Left lung (tissue), 10 donors: ENCODE measurements around the gene ZNF865. TPM values are rescaled to one million over a fixed set of nuclear protein-coding genes. Genes with fewer than 3 reads are reported as not detected.

Source experiments
- ATAC-seq: fragments of 200-7000 bp; cut with Tn5 transposase; one replicate; pipeline ENCODE4 v1.9.1; 2020; ENCODE audit warnings: moderate library complexity
- DNase-seq, 4 donors: peaks; one replicate each; pipeline ENCODE4 v3.0.0-alpha.2; 2013 to 2020
- H3K27ac ChIP-seq, 2 donors: fragments of 200-600 bp; sonication (generic) in 1 of 2; one replicate each; pipeline versions ENCODE4 v1.5.0 to v1.8.0; 2020 to 2021
- H3K27me3 ChIP-seq, 2 donors: fragments of 200-600 bp; sonication (generic) in 1 of 2; one replicate each; pipeline versions ENCODE4 v1.5.0 to v1.8.0; 2020 to 2021
- H3K36me3 ChIP-seq, 2 donors: fragments of 200-600 bp; sonication (generic) in 1 of 2; one replicate each; pipeline versions ENCODE4 v1.5.0 to v1.8.0; 2020 to 2021
- H3K4me1 ChIP-seq, 2 donors: fragments of 200-600 bp; one replicate each; pipeline ENCODE4 v1.8.0; 2021
- H3K4me3 ChIP-seq, 2 donors: fragments of 200-600 bp; sonication (generic) in 1 of 2; one replicate each; pipeline versions ENCODE4 v1.5.0 to v1.8.0; 2020 to 2021; ENCODE audit warnings: mild to moderate bottlenecking in 1 of 2
- H3K9me3 ChIP-seq, 2 donors: fragments of 200-600 bp; sonication (generic) in 1 of 2; one replicate each; pipeline versions ENCODE4 v1.5.0 to v1.8.0; 2020 to 2021
- CTCF ChIP-seq, 2 donors: fragments of 200-600 bp; sonication (generic) in 1 of 2; IDR thresholded peaks; one replicate each; pipeline versions ENCODE4 v1.5.0 to v1.8.0; 2021; ENCODE audit warnings: antibody characterized with exemption in 2 of 2
- intact Hi-C, 2 donors: fragments of 100-400 bp; cut with DNase I; formaldehyde crosslinking; loops; one replicate each; pipeline versions ENCODE4 v1.11.2 to v1.14.2; 2022
- polyA plus RNA-seq, 6 donors: library from polyadenylated mRNA; unstranded; fragments of 120-200 nt; gene quantifications; one replicate each; pipeline ENCODE4 v1.2.1, GENCODE V29; 2013; ENCODE audit not compliant: insufficient read length in 6 of 6
- total RNA-seq, 2 donors: library from RNA; stranded (reverse); fragmentation: NEBNext Ultra II Directional; extraction: Animal tissue kit (Norgen Biotek cat#: 25700); gene quantifications; one replicate each; pipeline ENCODE4 v1.2.1, GENCODE V29; 2021
- donor health status: DM: no; HTN: yes; CAD: no.
- donor health status: DM: no; HTN: no; CAD: no.

ZNF865 gene
- total and polyA plus RNA-seq, 8 donors: 5.9 to 16.1 (median 10.0) TPM

- Histone ChIP-seq H3K27me3 (peaks cover 0 to 8% of the 10 kb centered on the region in 2 donors), H3K27ac (no peak overlapping the region), H3K9me3 (no peaks in the 10 kb centered on the region), H3K4me3 (no peak overlapping the region), H3K4me1 (peaks cover 17 to 70% of the 10 kb centered on the region in 2 donors), H3K36me3 (no peaks in the 10 kb centered on the region)
- intact Hi-C loops: no loop called here
- ATAC-seq: no peak
- TF ChIP-seq CTCF (IDR thresholded peaks at IDR 0.05): no peak
- peak in 1 of 4 donors; percentile 57 for DNase-seq
These were observed 32.1 kb downstream of the ZNF865 start for GRCh38 chr19:55637534-55637933.

GRCh38 chr19:55638864-55639359 is 33.5 kb downstream of the ZNF865 start:
- peak in 1 of 2 donors; percentile 37 for TF ChIP-seq CTCF (IDR thresholded peaks at IDR 0.05)
- DNase-seq (peak in 1 of 4 donors; percentile 41), ATAC-seq (no peak)
- peaks cover 17 to 77% of the 10 kb centered on the region in 2 donors for H3K4me1 ChIP-seq
- H3K27ac ChIP-seq: no peak overlapping the region
- H3K4me3 ChIP-seq: no peak overlapping the region
- no peaks in the 10 kb centered on the region for H3K9me3 ChIP-seq
- intact Hi-C loops: no loop called here
- peaks cover 0 to 13% of the 10 kb centered on the region in 2 donors for H3K27me3 ChIP-seq
- H3K36me3 ChIP-seq: no peaks in the 10 kb centered on the region

- peaks cover 17 to 84% of the 10 kb centered on the region in 2 donors for H3K4me1 ChIP-seq
These were observed 34.7 kb downstream of the ZNF865 start for GRCh38 chr19:55640043-55640576.

GRCh38 chr19:55640577-55641425 is 35.4 kb downstream of the ZNF865 start, which contains the start of gene ZNF580:
Gene ZNF580, plus strand, starts transcription at chr19:55641002. Its CDS starts 1,507 bp downstream, at chr19:55642509.
- ATAC-seq: peak; percentile 71

More at GRCh38 chr19:55640043-55640576, 34.7 kb downstream of the ZNF865 start:
- peaks cover 0 to 5% of the 10 kb centered on the region in 2 donors for H3K36me3 ChIP-seq
- H3K4me3 ChIP-seq: peak overlapping the region; percentile 74 to 81
- peak overlapping the region; percentile 85 to 92 for H3K27ac ChIP-seq
- DNase-seq: peak in 3 of 4 donors; percentile 77 to 91 (median 77)
- intact Hi-C loops: no loop called here
- ATAC-seq: peak; percentile 47
- H3K27me3 ChIP-seq: peaks cover 0 to 13% of the 10 kb centered on the region in 2 donors
- H3K9me3 ChIP-seq: no peaks in the 10 kb centered on the region
- TF ChIP-seq CTCF (IDR thresholded peaks at IDR 0.05): peak; percentile 37

More at GRCh38 chr19:55640577-55641425, 35.4 kb downstream of the ZNF865 start, which contains the start of gene ZNF580:
- Histone ChIP-seq H3K9me3 (no peaks in the 10 kb centered on the region), H3K27me3 (peaks cover 0 to 13% of the 10 kb centered on the region in 2 donors), H3K36me3 (peaks cover 0 to 12% of the 10 kb centered on the region in 2 donors), H3K4me1 (peaks cover 14 to 81% of the 10 kb centered on the region in 2 donors), H3K4me3 (peak within 1 kb of the TSS; percentile 74 to 81), H3K27ac (peak within 1 kb of the TSS; percentile 85 to 92)
- DNase-seq: peak; percentile 61 to 92 (median 75)
- intact Hi-C loops: no loop called here
- TF ChIP-seq CTCF (IDR thresholded peaks at IDR 0.05): no peak
